Measurements from ENCODE around the gene KCTD6.

GRCh38 chr3:58539626-58540025, 47.7 kb downstream of the KCTD6 start:
- TF ChIP-seq CTCF (IDR thresholded peaks at IDR 0.05; ENCODE audit: insufficient read depth, low read length) = no peak
- no peak for TF ChIP-seq SPI1 (IDR thresholded peaks at IDR 0.05; ENCODE audit: borderline replicate concordance, low read depth)
- no peak for TF ChIP-seq POLR2AphosphoS5 (IDR thresholded peaks at IDR 0.05; ENCODE audit: low read depth)

Measured in HL-60 (cell line).